Adipocyte (in vitro differentiated cells): ENCODE results near the gene RUNDC3A.
"Not testable (repeated sequence)": the region's sequence is repeated elsewhere in the genome, so short reads cannot be mapped to it uniquely, and the experiment has no call there.

Experiments
- DNase-seq: peaks from one replicate; pipeline ENCODE4 v3.0.0-alpha.2; 2015; ENCODE audit warnings: low read depth
- H3K27me3 ChIP-seq: replicated peaks from 2 replicates; pipeline ENCODE4 v1.7.0; 2013; ENCODE audit warnings: mild to moderate bottlenecking, low read length, moderate library complexity; ENCODE audit not compliant: control insufficient read depth, insufficient read depth
- H3K36me3 ChIP-seq: 2 replicates; pipeline ENCODE4 v1.7.0; 2013; ENCODE audit warnings: low read length, mild to moderate bottlenecking, moderate library complexity; ENCODE audit not compliant: control insufficient read depth, insufficient read depth, severe bottlenecking
- H3K4me1 ChIP-seq: 2 replicates; pipeline ENCODE4 v1.7.0; 2013; ENCODE audit warnings: mild to moderate bottlenecking, low read length, moderate library complexity; ENCODE audit not compliant: control insufficient read depth, insufficient read depth
- H3K4me3 ChIP-seq: 2 replicates; pipeline ENCODE4 v1.7.0; 2013; ENCODE audit warnings: mild to moderate bottlenecking, low read length, moderate library complexity
- H3K9ac ChIP-seq: 2 replicates; pipeline ENCODE4 v1.7.0; 2013; ENCODE audit warnings: mild to moderate bottlenecking, low read length, moderate library complexity
- H3K9me3 ChIP-seq: 2 replicates; pipeline ENCODE4 v1.7.0; 2013; ENCODE audit warnings: mild to moderate bottlenecking, low read length, moderate library complexity; ENCODE audit not compliant: control insufficient read depth

Gene RUNDC3A

DNA sequence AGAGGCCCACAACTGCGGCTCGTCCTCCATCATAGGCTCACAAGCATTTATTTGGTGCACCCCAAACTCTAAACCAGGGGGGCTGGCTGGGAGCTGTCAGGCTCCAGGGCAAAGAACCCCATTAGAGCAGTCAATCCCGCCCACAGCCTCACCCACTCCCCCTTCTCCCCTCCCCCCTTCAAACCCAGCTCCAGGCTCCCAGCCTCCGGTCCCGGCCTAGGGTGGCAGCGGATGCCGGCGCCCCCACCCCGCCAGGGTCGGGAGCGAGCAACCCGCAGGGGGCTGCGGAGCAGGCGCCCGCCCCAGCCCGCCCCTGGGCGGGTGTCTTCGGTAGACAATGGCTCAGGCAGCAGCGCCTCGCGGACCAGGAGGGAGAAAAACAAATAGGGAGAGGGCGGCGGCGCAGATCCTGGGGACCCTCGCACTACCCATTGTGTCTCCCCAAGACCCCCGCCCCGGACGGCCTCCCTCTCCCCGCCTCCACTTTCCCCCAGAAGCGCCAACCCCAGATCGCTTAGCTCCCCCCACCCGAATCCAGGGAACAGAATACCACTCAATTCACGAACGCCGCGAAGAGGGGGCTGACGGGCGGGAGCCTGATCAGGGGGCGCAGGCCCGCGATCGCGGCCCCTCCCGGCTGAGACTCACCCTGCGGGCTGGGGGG is 54.7 kb downstream of the RUNDC3A start:
- H3K4me3 ChIP-seq, result peak overlapping the region; percentile 83
- H3K36me3 ChIP-seq, result no peaks in the 10 kb centered on the region
- peak; percentile 53 for DNase-seq
- H3K9ac ChIP-seq, result peak overlapping the region; percentile 85
- H3K27me3 ChIP-seq, result peaks cover 8% of the 10 kb centered on the region
- peaks cover 20% of the 10 kb centered on the region for H3K4me1 ChIP-seq
- H3K9me3 ChIP-seq, result no peaks in the 10 kb centered on the region

DNA sequence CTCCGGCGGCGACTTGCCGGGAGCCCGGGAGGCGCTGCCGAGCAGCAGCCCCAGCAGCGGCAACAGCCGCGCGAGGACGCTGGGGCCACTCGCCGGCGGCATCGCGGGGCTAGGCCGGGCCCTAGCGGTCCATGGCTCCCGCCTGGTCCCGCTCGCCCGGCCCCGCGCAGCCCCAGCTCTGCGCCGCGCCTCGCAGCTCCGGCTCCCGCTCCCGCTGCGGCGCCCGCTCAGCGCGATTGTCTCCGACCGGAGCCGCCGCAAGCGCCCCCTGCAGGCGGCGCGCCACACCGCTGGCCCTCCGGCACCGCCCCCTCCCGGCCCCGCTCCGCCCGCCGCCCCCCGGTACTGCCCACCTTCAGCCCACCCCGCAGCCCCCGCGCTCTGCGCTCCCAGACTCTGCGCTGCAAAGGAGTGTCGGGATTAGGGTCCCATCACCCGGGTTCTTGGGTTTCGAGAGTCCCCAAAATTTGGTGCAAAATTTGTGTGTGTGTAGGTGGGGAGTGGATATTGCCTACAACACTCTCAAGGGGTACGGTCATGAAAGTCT is 55.3 kb downstream of the RUNDC3A start, which contains the start of gene FAM171A2:
Gene FAM171A2 (minus strand): TSS at position 241 of the 547 bp plus-strand sequence. CDS start 139 bp downstream, at position 102.
- Histone ChIP-seq H3K27me3 (peaks cover 8% of the 10 kb centered on the region), H3K4me3 (peak within 1 kb of the TSS; percentile 83), H3K36me3 (no peaks in the 10 kb centered on the region), H3K9me3 (no peaks in the 10 kb centered on the region), H3K4me1 (peaks cover 20% of the 10 kb centered on the region), H3K9ac (peak within 1 kb of the TSS; percentile 85)
- peak; percentile 87 for DNase-seq

DNA sequence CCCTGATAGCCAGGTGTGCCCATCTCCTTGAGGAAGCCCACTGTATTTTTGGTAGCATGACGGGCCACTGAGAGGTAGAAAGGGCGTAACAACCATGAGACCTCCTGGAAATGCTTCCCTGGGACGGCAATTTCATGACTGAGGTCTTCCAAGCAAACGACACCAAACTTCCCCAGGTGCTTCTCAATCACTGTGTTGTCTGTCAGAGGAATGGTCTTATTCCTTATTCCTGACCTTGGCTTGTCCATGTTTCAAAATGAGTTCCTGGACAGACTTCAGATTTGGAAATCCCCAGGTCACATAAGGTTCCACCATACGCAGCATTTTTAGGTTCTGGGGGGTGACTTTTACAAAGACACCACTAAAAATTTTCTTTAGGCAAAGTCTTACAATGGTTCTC is 56.6 kb downstream of the RUNDC3A start:
- not testable (repeated sequence) for H3K9ac ChIP-seq, DNase-seq, H3K9me3 ChIP-seq, H3K4me3 ChIP-seq, H3K36me3 ChIP-seq
- peaks cover 20% of the 10 kb centered on the region for H3K4me1 ChIP-seq
- H3K27me3 ChIP-seq, result peaks cover 11% of the 10 kb centered on the region

DNA sequence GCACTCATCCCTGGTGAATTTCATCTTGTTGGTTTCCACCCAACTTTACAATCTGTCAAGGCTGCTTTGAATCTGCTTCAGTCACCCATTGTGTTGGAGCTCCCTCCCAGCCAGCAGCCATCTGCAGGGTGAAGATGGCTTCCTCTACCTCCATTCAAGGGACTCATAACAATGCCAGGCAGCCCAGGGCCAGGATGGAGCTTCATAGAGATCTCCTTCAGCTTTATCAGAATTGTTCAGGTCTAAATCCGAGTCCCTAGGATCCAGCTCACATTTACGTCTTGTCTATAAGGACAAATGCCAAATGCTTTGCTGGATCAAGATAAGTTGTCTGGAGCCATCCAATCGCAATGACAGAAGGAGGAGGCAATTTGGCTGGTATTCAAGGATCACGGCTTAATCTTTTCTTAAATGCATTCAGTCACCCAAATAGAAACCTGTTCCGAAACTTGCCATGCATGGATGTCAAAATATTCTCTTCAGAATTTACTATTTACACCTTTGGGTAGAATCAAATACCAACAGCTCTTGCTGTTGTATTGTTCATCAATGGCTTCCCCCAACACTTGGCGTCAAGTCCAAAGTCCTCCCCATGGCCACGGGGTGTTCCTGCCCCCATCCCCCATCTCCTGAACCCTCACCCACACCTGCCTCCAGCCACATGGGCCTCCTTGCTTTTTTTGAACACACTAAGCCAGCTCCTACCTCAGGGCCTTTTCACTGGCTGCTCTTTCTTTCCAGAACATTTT is 59.0 kb downstream of the RUNDC3A start:
- H3K9me3 ChIP-seq, result no peaks in the 10 kb centered on the region
- H3K4me1 ChIP-seq, result peaks cover 12% of the 10 kb centered on the region
- no peak for DNase-seq
- no peak overlapping the region for H3K9ac ChIP-seq
- no peak overlapping the region for H3K4me3 ChIP-seq
- H3K27me3 ChIP-seq, result peaks cover 30% of the 10 kb centered on the region
- no peaks in the 10 kb centered on the region for H3K36me3 ChIP-seq
